Spleen (tissue), 7 donors: Measurements from ENCODE around the gene KCNQ5.

Experiments
- POLR2A ChIP-seq, 3 donors: fragments of 450-650 bp; IDR thresholded peaks; one replicate each; pipeline ENCODE4 v1.5.1; 2017; ENCODE audit warnings: antibody characterized with exemption in 3 of 3, mild to moderate bottlenecking in 1 of 3
- POLR2AphosphoS5 ChIP-seq, 3 donors: sonication (generic); formaldehyde crosslinking; IDR thresholded peaks; one replicate each; pipeline ENCODE4 v1.5.1; 2017; ENCODE audit warnings: antibody characterized with exemption in 3 of 3
- TF ChIP-seq, protein P1 (sequence below), 11 experiments: fragments of 200-600 bp in 7 of 11; fragments of 450-650 bp in 4 of 11; sonication (generic) in 4 of 11; IDR thresholded peaks in 8 of 11; conservative IDR thresholded peaks in 3 of 11; 1 replicate in 7 of 11; 2 replicates in 4 of 11; pipeline versions ENCODE4 v1.4.0 to v1.8.0; 2016 to 2021; ENCODE audit warnings: antibody characterized with exemption in 11 of 11, inconsistent platforms in 4 of 11, mild to moderate bottlenecking in 1 of 11
- donor health status: DM: no; HTN: no; CAD: no; lungs with moderate emphysema.
- donor health status: DM: no; HTN: no; CAD: no.
- donor health status: DM: no; HTN: no; CAD: no.

DNA sequence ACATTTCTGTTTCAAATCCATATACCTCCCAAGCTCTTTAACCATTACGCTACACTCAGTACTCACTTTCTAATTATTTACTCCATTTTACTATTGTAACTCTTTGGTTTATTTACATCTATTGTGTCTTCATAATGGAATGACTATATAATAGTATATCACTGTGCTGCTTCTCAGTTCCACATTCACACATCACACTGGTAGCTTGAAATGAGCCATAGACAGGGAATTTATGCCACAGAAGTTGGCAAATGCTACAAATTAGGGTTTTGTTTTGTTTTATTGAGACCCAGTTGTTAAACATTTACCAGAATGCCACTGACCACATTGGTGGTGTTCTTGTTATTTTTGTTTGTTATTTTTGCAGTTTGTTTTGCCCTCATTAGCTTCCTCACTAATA is 213.9 kb downstream of the KCNQ5 start:
- TF ChIP-seq, protein P1, sequence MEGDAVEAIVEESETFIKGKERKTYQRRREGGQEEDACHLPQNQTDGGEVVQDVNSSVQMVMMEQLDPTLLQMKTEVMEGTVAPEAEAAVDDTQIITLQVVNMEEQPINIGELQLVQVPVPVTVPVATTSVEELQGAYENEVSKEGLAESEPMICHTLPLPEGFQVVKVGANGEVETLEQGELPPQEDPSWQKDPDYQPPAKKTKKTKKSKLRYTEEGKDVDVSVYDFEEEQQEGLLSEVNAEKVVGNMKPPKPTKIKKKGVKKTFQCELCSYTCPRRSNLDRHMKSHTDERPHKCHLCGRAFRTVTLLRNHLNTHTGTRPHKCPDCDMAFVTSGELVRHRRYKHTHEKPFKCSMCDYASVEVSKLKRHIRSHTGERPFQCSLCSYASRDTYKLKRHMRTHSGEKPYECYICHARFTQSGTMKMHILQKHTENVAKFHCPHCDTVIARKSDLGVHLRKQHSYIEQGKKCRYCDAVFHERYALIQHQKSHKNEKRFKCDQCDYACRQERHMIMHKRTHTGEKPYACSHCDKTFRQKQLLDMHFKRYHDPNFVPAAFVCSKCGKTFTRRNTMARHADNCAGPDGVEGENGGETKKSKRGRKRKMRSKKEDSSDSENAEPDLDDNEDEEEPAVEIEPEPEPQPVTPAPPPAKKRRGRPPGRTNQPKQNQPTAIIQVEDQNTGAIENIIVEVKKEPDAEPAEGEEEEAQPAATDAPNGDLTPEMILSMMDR (IDR thresholded peaks at IDR 0.05 in 8 of 11, conservative IDR thresholded peaks at IDR 0.05 in 3 of 11) = no peak
- TF ChIP-seq POLR2A (IDR thresholded peaks at IDR 0.05) = no peak
- TF ChIP-seq POLR2AphosphoS5 (IDR thresholded peaks at IDR 0.05) = no peak
